Mononuclear cell (primary cell): ENCODE measurements around the gene COL9A3. TPM values are rescaled to one million over a fixed set of nuclear protein-coding genes. Genes with fewer than 3 reads are reported as not detected.

Experiments used
- H3K27me3 ChIP-seq: 2 replicates; pipeline ENCODE4 v1.6.0; 2011; ENCODE audit warnings: low read length, control low read depth; ENCODE audit not compliant: insufficient read depth
- H3K4me1 ChIP-seq: 2 replicates; pipeline ENCODE4 v1.5.1; 2011; ENCODE audit warnings: mild to moderate bottlenecking, low read length, control low read depth; ENCODE audit not compliant: insufficient read depth
- H3K4me3 ChIP-seq: 2 replicates; pipeline ENCODE4 v1.5.1; 2011; ENCODE audit warnings: mild to moderate bottlenecking, low read length, moderate library complexity
- H3K9me3 ChIP-seq: 2 replicates; pipeline ENCODE4 v1.5.1; 2011; ENCODE audit warnings: low read depth, mild to moderate bottlenecking, control low read depth, low read length
- total RNA-seq: library from RNA; depleted of rRNA; stranded (reverse); fragments of >200 nt; gene quantifications from one replicate; pipeline ENCODE4 v1.2.3, GENCODE V29; 2012

The COL9A3 gene
- total RNA-seq, 1 donor: not detected

DNA sequence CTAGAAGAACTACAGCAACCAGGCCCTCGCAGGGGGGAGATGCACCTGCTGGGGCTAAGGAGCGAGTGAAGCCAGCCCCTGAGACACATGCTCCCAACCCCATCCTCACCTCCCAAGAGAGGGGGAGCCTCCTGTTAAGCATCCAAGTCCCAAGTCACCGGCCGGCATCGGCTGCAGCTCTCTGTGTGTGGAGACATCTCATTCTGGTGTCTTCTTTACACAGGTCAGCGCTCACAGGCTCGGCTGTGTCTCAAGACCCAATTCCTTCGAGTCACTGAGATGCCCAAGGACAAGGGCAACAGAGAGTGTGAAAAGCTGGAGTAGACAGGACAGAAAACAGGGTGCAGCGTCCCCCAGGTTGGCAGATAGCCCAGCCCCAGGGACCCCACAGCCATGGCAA lies 41.6 kb upstream of the COL9A3 start:
- H3K4me1 ChIP-seq: peaks cover 34% of the 10 kb centered on the region
- no peaks in the 10 kb centered on the region for H3K9me3 ChIP-seq
- no peak overlapping the region for H3K4me3 ChIP-seq
- no peaks in the 10 kb centered on the region for H3K27me3 ChIP-seq

DNA sequence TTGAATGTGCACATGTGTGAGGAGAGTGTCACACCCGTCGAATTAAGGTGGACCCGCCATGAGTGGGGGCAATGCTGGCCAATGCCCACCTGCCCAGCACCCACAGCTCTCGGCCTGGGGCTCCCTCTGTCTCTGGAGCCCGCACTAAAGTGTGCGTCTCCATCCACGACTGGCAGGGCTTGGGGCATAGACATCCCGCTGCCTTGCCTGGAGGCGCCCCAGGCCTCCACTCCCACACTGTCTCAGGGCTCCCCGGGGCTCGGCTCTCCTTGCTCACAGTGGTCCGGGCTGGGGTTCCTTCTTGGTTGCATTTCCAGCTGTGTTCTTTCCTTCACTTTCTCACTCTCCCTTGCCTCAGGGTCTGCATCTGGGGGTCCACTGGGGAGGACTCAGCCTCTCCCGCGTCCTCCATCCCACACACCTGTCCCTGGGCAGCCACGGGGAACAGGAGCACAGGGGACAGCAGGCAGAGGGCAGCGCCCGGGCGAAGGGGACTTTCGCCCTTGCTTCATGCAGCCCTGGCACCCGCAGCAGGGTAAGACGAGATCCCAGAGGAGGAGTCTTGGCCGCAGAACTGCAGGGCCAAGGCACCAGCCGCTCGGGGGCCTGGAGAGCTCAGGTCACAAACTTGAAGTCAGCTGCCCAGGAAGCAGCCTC lies 40.7 kb upstream of the COL9A3 start:
- Histone ChIP-seq H3K9me3 (no peaks in the 10 kb centered on the region), H3K4me3 (no peak overlapping the region), H3K4me1 (peaks cover 34% of the 10 kb centered on the region), H3K27me3 (no peaks in the 10 kb centered on the region)

DNA sequence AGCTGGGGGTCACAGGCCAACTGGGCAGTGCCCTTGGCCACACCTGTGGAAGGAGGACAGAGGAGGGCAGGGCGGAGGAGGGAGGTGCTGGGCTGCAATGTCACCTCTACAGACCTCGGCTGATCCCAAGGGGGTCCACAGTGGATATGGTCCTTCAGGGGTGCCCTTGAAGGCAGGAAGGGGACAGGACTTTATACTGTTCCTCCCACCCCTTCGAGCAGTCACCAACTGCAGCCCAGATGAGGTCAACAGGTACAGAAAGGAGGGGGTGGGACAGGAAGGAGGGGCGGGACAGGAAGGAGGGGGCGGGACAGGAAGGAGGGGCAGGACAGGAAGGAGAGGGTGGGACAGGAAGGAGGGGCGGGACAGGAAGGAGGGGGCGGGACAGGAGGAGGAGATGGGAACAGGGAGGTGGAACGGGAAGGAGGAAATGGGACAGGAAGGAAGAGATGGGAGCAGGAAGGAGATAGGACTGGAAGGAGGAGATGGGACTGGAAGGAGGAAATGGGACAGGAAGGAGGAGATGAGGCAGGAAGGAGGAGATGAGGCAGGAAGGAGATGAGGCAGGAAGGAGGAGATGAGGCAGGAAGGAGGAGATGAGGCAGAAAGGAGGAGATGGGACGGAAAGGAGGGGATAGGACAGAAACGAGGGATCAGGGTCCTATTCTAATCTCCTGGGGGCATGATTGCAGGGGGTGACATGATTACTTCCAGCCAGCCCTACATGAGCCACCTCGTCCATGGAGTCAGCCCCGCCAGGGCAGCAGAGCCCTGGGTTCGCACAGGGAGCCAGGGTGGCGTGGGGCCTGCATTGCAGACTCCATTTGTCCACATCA lies 39.9 kb upstream of the COL9A3 start:
- Histone ChIP-seq H3K27me3 (no peaks in the 10 kb centered on the region), H3K4me1 (peaks cover 34% of the 10 kb centered on the region)

DNA sequence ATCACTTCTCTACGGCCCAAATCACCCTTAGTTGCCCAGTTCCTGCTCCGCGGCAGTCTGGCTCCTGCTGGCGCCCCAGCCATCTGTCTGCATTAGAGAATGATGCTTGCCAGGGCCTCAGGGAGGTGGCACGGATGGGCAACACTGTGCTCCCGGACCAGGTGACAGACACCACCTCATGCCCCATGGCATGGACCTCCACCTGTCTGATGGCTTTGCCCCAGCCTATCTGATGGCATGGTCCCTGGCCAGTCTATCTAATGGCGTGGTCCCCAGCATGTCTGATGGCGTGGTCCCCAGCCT lies 39.4 kb upstream of the COL9A3 start:
- Histone ChIP-seq H3K4me1 (peaks cover 34% of the 10 kb centered on the region), H3K4me3 (no peak overlapping the region), H3K9me3 (no peaks in the 10 kb centered on the region), H3K27me3 (no peaks in the 10 kb centered on the region)

More for the DNA sequence above, 39.9 kb upstream of the COL9A3 start:
- Histone ChIP-seq H3K9me3 (no peaks in the 10 kb centered on the region), H3K4me3 (no peak overlapping the region)

DNA sequence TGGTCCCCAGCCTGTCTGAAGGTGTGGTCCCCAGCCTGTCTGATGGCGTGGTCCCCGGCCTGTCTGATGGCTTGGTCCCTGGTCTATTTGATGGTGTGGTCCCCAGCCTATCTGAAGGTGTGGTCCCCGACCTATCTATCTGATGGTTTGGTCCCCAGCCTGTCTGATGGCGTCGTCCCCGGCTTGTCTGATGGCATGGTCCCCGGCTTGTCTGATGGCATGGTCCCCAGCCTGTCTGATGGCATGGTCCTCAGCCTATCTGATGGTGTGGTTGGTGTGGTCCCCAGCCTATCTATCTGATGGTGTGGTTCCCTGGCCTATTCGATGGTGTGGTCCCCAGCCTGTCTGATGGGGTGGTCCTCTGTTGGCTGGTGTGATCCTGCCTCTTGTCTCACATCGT lies 38.8 kb upstream of the COL9A3 start:
- no peaks in the 10 kb centered on the region for H3K9me3 ChIP-seq
- peaks cover 36% of the 10 kb centered on the region for H3K4me1 ChIP-seq
- H3K27me3 ChIP-seq: no peaks in the 10 kb centered on the region
- H3K4me3 ChIP-seq: no peak overlapping the region

DNA sequence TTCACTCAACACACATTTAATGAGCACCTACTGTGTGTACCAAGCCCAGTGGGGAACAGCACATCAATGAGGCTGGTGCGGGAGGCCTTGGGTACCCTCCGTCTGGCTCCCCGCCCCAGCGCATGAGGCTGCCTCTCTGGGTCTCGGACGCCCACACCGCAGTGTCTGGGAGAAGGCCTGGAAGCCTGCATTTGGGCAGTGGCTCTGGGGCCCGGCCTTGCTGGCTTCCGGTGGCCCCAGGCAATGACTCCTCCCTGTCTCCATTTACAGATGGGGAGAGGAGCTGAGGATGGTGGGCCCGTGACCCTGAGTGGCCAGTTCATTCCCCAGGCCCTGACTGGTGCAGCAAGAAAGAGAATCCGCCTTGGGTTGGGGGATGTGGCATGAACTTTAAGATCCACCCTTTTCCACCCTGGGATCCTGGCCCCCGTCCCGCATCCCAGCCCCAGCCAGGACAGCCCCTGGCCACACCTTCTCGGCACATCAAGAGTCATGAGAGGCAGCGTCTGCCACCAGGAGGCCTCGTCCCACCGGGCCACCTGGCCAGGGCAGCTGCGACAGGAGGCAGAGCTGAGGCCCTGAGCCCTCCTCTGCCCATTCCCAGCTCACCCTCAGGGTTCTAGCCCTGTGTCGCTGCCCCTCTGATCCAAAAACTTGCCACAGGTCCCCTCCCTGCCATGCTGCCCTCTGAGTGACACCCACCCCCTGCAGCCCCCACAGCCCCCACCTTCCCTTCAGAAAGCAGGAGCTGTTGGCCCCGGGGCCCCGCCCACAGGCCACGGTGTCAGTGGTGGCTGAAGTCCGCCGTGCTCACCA lies 38.0 kb upstream of the COL9A3 start:
- no peaks in the 10 kb centered on the region for H3K27me3 ChIP-seq
- no peaks in the 10 kb centered on the region for H3K9me3 ChIP-seq
- peaks cover 37% of the 10 kb centered on the region for H3K4me1 ChIP-seq
- H3K4me3 ChIP-seq: no peak overlapping the region

DNA sequence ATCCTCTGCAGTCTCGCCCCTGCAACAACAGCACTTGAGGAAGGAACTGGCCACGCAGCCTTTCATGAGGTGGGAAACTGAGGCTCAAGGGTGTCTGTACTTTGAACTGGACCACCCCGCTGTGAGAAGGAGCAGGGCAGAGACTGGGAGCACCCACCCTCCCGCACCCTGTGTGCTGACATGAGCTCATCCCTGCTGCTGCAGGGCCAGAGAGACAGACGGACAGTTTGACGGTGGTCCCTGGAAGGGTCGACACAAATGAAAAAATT lies 37.5 kb upstream of the COL9A3 start:
- Histone ChIP-seq H3K4me1 (peaks cover 35% of the 10 kb centered on the region), H3K4me3 (no peak overlapping the region), H3K27me3 (no peaks in the 10 kb centered on the region), H3K9me3 (no peaks in the 10 kb centered on the region)

DNA sequence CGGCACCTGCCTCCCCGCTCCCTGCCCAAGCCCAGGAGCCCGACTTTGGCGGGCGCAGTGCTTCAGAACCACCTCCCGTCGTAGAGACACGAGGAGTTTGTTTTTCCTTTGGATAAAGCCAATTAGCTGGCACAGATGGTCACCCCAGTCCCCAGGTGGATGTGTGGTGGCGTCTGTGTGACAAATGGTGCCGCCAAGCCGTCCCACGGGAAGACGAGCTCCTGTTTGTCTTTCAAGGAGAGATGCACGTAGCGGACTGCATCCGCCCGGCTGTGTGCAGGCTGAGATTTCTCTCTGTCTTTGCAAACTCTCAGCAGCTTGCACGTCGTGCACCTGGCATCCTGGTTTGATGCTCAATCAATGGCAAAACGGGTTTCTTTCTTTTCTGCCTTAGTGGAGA lies 36.6 kb upstream of the COL9A3 start:
- H3K4me3 ChIP-seq: no peak overlapping the region
- peaks cover 26% of the 10 kb centered on the region for H3K4me1 ChIP-seq
- H3K9me3 ChIP-seq: no peaks in the 10 kb centered on the region
- no peaks in the 10 kb centered on the region for H3K27me3 ChIP-seq

DNA sequence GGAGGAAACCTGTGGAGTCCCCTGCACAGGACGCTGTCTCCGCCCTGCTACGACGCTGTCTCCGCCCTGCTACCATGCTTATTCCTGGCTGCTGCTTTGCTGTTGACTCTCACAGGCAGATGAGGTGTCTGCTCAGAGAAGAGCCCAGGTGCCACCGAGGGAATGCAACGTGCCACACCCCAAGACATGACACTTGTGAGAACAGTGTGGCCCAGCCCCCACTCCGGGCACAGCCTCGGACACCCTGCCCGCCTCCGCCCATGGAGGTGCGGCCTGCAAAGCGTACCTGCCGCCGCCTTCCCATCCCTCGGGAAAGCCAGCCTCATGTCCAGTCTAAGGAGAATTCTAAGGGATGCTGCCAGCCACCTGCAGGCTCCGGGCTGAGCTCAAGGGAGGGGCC lies 36.2 kb upstream of the COL9A3 start:
- H3K4me3 ChIP-seq: no peak overlapping the region
- peaks cover 21% of the 10 kb centered on the region for H3K4me1 ChIP-seq
- no peaks in the 10 kb centered on the region for H3K9me3 ChIP-seq

DNA sequence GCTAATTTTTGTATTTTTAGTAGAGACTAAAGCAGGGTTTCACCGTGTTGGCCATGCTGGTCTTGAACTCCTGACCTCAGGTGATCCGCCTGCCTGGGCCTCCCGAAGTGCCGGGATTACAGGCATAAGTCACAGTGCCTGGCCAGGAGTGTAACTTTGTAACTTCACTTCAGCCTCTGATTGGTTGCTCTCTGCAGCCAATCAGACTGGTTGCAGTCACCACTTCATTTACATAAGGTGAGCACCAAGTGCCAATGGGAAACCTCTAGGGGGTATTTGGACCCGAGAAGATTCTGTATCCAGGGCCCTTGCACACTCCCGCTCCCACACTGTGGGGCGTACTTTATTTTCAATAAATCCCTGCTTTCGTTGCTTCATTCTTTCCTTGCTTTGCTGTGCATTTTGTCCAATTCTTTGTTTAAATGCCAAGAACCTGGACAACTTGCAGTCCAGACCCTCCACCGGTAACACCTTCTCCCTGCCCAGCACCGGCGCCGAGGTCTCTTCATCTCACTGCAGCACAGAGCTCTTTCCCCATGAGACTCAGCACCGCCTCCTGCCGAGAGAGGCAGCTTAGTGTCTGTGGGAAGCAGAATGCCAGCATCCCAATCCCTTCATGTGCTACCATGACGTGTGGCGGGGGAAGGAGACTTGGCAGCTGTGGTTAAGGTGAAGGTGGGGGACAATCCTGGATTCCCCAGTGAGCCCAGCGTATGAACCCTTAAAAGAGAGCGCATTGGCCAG lies 34.5 kb upstream of the COL9A3 start:
- H3K27me3 ChIP-seq: no peaks in the 10 kb centered on the region
- H3K4me1 ChIP-seq: peaks cover 9% of the 10 kb centered on the region
- no peaks in the 10 kb centered on the region for H3K9me3 ChIP-seq
- H3K4me3 ChIP-seq: no peak overlapping the region

More for the DNA sequence above, 36.2 kb upstream of the COL9A3 start:
- H3K27me3 ChIP-seq: no peaks in the 10 kb centered on the region

DNA sequence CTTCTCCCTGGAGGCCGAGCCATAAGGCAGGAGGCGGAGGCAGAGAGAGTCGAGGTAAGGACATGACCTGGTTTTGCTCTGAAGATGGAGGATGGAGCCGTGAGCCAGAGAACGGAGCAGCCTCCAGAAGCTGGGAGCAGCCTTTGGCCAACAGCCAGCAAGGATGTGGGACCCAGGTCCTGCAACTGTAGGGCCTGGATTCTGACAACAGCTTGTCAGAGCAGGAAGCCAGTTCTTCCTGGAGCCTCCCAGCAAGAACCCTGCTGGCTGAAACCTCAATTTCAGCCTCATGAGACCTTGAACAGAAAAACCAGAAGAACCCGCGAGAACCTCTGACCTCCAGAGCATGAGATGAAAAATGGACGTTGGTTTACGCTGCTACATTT lies 34.0 kb upstream of the COL9A3 start:
- H3K4me1 ChIP-seq: peaks cover 6% of the 10 kb centered on the region
- H3K4me3 ChIP-seq: no peak overlapping the region
- no peaks in the 10 kb centered on the region for H3K9me3 ChIP-seq
- H3K27me3 ChIP-seq: no peaks in the 10 kb centered on the region

DNA sequence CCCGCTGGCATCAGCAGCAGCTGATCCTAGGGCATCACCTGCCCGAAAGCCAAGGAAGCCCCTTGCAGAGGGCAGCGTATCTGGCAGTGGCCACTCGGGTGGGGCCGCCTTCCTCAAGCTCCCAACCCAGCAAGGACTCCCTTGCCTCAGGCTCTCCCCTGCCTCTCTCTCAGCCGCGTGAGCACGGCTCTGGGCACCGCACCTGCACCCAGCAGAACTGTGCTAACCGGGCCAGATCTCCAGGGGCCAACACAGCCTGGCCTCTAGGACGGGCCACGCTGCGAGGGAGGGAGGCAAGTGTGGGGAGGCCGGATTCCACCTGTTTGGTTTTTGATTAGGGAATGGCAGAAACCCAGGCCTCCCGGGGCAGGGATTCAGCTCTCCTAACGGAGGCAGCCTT lies 32.4 kb upstream of the COL9A3 start:
- no peaks in the 10 kb centered on the region for H3K9me3 ChIP-seq
- peaks cover 9% of the 10 kb centered on the region for H3K4me1 ChIP-seq
- H3K4me3 ChIP-seq: no peak overlapping the region
- H3K27me3 ChIP-seq: no peaks in the 10 kb centered on the region

DNA sequence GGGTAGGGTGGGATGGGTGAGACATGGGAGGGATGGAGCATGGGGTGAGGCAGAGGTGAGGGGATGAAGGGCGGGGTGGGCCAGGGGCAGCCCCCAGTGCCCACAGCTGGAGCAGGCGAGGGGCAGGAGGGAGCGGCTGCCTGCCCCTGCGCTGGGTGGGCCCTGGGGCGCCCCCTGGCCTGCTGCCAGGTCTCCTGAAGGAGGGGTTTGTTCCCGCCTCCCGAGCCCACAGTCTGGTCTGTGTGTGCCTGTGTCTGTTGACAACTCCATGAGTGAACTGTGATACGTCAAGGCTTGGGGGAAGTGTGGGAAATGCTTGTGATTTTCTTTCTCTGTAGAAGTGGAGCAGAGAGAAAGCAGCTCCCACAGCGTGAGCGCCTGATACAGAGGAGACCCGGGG lies 31.5 kb upstream of the COL9A3 start:
- Histone ChIP-seq H3K4me3 (no peak overlapping the region), H3K4me1 (peaks cover 9% of the 10 kb centered on the region), H3K9me3 (no peaks in the 10 kb centered on the region), H3K27me3 (no peaks in the 10 kb centered on the region)

DNA sequence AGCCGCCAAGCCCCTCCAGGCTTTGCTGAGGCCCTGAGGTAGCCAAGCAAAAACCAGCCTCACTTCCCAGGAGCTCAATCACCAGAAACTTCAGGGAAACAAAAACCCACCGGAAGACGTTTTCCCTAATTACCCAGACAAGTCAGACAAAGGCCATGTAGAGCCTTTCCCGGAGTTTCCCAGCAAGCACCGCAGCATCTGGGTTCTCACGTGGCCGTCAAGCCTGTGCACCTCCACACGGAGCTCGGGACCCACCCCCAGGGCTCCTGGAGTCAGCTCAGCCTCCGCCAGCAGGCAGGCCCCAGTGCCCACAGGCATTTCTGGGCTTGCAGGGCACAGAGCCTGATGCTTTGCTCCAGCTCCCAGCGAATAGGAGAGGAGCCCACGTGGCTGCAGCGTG lies 30.7 kb upstream of the COL9A3 start:
- Histone ChIP-seq H3K27me3 (no peaks in the 10 kb centered on the region), H3K9me3 (no peaks in the 10 kb centered on the region), H3K4me3 (no peak overlapping the region), H3K4me1 (peaks cover 10% of the 10 kb centered on the region)

DNA sequence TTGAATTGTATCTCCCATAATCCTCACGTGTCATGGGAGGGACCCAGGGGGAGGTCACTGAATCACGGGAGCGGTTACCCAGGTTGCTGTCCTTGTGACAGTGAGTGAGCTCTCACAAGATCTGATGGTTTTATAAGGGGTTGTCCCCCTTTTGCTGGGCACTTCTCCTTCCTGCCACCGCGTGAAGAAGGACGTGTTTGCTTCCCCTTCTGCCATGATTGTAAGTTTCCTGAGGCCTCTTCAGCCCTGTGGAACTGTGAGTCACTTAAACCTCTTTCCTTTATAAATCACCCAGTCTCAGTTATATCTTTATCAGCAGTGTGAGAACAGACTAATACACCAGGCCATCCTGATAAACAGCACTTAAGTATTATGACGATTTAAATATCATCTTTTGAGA lies 29.5 kb upstream of the COL9A3 start:
- H3K4me1 ChIP-seq: peaks cover 13% of the 10 kb centered on the region
- no peaks in the 10 kb centered on the region for H3K9me3 ChIP-seq
- no peaks in the 10 kb centered on the region for H3K27me3 ChIP-seq
- H3K4me3 ChIP-seq: no peak overlapping the region
